HG03342 (cell line): ENCODE data around the gene KLHL13.

Experiments
- ATAC-seq: cut with Tn5 transposase; IDR thresholded peaks from one replicate; pipeline ENCODE4 v1.9.1; 2021; ENCODE audit warnings: mild to moderate bottlenecking, moderate library complexity; ENCODE audit not compliant: unreplicated experiment

KLHL13 gene

GRCh38 chrX:117892469-117892868 lies 224.1 kb downstream of the KLHL13 start:
- ATAC-seq: no peak

- no peak for ATAC-seq
These were observed 244.8 kb downstream of the KLHL13 start for GRCh38 chrX:117871796-117872195.

- no peak for ATAC-seq
These were observed 256.1 kb downstream of the KLHL13 start for GRCh38 chrX:117860517-117860916.

- no peak for ATAC-seq
These were observed 261.8 kb downstream of the KLHL13 start for GRCh38 chrX:117854806-117855205.

GRCh38 chrX:117851025-117851424 lies 265.6 kb downstream of the KLHL13 start:
- no peak for ATAC-seq
